Measurements from ENCODE around the gene FGG.

DNA sequence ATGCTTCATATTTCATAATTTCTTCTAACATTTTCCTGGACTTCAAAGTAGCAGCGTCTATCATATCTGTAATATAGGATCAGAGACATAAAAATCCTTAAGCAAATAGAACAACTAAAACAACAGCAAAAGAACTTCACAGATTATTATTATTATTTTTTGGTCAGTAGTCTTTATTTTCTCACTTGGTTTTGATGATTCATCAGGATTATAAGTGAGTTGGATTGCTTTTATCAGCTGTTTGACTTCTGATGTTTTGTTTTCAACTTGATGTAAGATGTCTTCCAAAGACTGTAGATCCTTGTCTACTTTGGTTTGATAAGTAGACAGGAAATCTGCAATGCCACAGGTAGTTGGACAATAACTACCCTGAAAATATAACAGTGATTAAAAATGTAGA, 623 bp downstream of the FGG start:
- TF ChIP-seq, protein P1, sequence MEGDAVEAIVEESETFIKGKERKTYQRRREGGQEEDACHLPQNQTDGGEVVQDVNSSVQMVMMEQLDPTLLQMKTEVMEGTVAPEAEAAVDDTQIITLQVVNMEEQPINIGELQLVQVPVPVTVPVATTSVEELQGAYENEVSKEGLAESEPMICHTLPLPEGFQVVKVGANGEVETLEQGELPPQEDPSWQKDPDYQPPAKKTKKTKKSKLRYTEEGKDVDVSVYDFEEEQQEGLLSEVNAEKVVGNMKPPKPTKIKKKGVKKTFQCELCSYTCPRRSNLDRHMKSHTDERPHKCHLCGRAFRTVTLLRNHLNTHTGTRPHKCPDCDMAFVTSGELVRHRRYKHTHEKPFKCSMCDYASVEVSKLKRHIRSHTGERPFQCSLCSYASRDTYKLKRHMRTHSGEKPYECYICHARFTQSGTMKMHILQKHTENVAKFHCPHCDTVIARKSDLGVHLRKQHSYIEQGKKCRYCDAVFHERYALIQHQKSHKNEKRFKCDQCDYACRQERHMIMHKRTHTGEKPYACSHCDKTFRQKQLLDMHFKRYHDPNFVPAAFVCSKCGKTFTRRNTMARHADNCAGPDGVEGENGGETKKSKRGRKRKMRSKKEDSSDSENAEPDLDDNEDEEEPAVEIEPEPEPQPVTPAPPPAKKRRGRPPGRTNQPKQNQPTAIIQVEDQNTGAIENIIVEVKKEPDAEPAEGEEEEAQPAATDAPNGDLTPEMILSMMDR (IDR thresholded peaks at IDR 0.05) = no peak
- no peak for TF ChIP-seq POLR2A (IDR thresholded peaks at IDR 0.05)
